Testis (tissue), 3 donors: ENCODE data around the gene LENG1. TPM values are rescaled to one million over a fixed set of nuclear protein-coding genes. Genes with fewer than 3 reads are reported as not detected.

Experiments used
- DNase-seq: peaks from one replicate; pipeline ENCODE4 v3.0.0-alpha.2; 2019
- H3K27ac ChIP-seq, 2 donors: fragments of 200-600 bp; sonication (generic); one replicate each; pipeline ENCODE4 v1.5.1; 2019
- H3K27me3 ChIP-seq: fragments of 200-600 bp; sonication (generic); one replicate; pipeline ENCODE4 v1.5.1; 2019
- H3K36me3 ChIP-seq: fragments of 200-600 bp; sonication (generic); one replicate; pipeline ENCODE4 v1.5.1; 2017; ENCODE audit warnings: low read depth; ENCODE audit errors: missing control alignments
- H3K4me1 ChIP-seq: fragments of 200-600 bp; sonication (generic); one replicate; pipeline ENCODE4 v1.5.1; 2019
- H3K4me3 ChIP-seq, 2 donors: fragments of 200-600 bp; sonication (generic); one replicate each; pipeline ENCODE4 v1.5.1; 2017 to 2019
- H3K9me3 ChIP-seq: fragments of 200-600 bp; sonication (generic); one replicate; pipeline ENCODE4 v1.5.1; 2017
- POLR2A ChIP-seq: fragments of 450-650 bp; IDR thresholded peaks from one replicate; pipeline ENCODE4 v1.6.1; 2017; ENCODE audit warnings: antibody characterized with exemption, mild to moderate bottlenecking, moderate library complexity
- WGBS, 2 donors: methylation state at CpG; one replicate each; pipeline ENCODE4 v1.1.5; 2018; 5-methylcytosine and 5-hydroxymethylcytosine counted together
- intact Hi-C: fragments of 100-400 bp; cut with DNase I; formaldehyde crosslinking; loops from one replicate; pipeline ENCODE4 v1.15.1; 2023; ENCODE audit warnings: low total_unique reads
- polyA plus RNA-seq: library from polyadenylated mRNA; stranded (reverse); fragments of 350-450 nt; fragmentation: Illumina TruSeq; extraction: RNeasy Lipid Tissue Mini Kit (QIAGEN cat#74804); gene quantifications from one replicate; pipeline ENCODE4 v1.2.3, GENCODE V29; 2014; ENCODE audit warnings: low read depth, low replicate concordance; ENCODE audit not compliant: insufficient read depth
- total RNA-seq, 2 donors: library from RNA; depleted of rRNA; stranded (reverse); fragments of >200 nt; gene quantifications; one replicate each; pipeline ENCODE4 v1.2.3, GENCODE V29; 2016
- TF ChIP-seq, protein P1 (sequence below), 3 experiments: fragments of 450-650 bp in 2 of 3; fragments of 200-600 bp in 1 of 3; sonication (generic) in 1 of 3; IDR thresholded peaks; one replicate each; pipeline ENCODE4 v1.5.1; 2016 to 2019; ENCODE audit warnings: antibody characterized with exemption in 3 of 3, mild to moderate bottlenecking in 2 of 3, moderate library complexity in 1 of 3

Gene LENG1
- total and polyA plus RNA-seq, 3 donors from 2014 or later: 10.2 to 20.6 (median 12.8) TPM

DNA sequence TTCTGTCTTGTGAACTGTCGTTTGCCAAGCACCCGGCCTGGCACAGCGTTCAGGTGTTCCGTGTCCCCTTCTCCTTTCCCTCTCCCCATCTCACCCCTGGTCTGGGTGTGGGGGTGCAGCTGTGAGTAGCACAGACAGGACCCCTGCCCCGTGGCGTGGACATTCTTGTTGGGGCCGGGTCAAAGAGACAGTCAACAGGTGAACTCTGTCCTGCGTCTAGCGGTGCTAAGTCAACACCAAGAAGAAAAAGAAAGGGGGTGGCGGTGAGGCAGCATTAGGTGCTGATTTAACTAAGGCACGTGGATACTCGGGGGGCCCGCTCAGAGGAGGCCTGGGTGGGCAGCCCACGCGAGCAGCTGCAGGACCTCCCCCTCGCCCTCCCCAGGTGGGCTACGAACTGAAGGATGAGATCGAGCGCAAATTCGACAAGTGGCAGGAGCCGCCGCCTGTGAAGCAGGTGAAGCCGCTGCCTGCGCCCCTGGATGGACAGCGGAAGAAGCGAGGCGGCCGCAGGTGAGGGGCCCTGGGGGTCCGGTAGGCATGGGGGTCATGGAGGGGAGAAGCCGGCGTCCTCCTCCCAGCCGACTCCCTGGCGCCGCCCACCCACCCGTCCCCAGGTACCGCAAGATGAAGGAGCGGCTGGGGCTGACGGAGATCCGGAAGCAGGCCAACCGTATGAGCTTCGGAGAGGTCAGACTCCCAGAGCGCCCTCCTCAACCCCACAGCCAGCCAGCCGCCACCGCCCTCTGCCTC is 31.7 kb downstream of the LENG1 start:
- intact Hi-C loops: no loop called here
- no peaks in the 10 kb centered on the region for H3K36me3 ChIP-seq
- no peak overlapping the region for H3K27ac ChIP-seq
- TF ChIP-seq, protein P1, sequence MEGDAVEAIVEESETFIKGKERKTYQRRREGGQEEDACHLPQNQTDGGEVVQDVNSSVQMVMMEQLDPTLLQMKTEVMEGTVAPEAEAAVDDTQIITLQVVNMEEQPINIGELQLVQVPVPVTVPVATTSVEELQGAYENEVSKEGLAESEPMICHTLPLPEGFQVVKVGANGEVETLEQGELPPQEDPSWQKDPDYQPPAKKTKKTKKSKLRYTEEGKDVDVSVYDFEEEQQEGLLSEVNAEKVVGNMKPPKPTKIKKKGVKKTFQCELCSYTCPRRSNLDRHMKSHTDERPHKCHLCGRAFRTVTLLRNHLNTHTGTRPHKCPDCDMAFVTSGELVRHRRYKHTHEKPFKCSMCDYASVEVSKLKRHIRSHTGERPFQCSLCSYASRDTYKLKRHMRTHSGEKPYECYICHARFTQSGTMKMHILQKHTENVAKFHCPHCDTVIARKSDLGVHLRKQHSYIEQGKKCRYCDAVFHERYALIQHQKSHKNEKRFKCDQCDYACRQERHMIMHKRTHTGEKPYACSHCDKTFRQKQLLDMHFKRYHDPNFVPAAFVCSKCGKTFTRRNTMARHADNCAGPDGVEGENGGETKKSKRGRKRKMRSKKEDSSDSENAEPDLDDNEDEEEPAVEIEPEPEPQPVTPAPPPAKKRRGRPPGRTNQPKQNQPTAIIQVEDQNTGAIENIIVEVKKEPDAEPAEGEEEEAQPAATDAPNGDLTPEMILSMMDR (IDR thresholded peaks at IDR 0.05): no peak
- no peak for TF ChIP-seq POLR2A
- H3K27me3 ChIP-seq: no peaks in the 10 kb centered on the region
- no peak overlapping the region for H3K4me3 ChIP-seq
- no peak for DNase-seq
- 92 to 93% methylated on average over 26 to 40 of the region's 44 CpGs for WGBS, 2 donors
- no peaks in the 10 kb centered on the region for H3K9me3 ChIP-seq
- H3K4me1 ChIP-seq: no peaks in the 10 kb centered on the region

DNA sequence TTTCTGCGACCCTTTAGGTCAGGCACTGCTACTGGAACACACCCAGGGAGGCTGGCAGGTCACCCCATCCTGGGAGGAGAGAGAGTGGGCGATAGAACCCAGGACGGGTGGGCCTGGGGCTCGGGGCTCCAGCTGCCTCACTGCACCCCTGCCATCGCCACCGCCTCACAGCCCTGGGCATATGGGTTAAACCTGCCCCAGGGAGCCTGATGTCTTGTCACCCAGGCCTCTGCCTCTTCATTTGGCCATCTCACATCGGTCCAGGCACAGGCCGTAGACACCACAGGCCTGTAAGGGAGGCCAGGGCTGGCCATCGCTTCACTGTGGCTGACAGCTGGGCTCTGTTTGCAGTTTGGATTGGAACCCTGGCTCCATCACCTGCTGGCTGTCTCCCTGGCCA is 33.8 kb downstream of the LENG1 start:
- Histone ChIP-seq H3K36me3 (no peaks in the 10 kb centered on the region), H3K4me3 (no peak overlapping the region), H3K9me3 (no peaks in the 10 kb centered on the region), H3K27ac (no peak overlapping the region), H3K27me3 (no peaks in the 10 kb centered on the region), H3K4me1 (no peaks in the 10 kb centered on the region)
- no peak for DNase-seq
- TF ChIP-seq, protein P1 (IDR thresholded peaks at IDR 0.05): no peak
- TF ChIP-seq POLR2A: no peak
- 81 to 96% methylated on average over 5 to 9 of the region's 9 CpGs for WGBS, 2 donors
- intact Hi-C loops: no loop called here

DNA sequence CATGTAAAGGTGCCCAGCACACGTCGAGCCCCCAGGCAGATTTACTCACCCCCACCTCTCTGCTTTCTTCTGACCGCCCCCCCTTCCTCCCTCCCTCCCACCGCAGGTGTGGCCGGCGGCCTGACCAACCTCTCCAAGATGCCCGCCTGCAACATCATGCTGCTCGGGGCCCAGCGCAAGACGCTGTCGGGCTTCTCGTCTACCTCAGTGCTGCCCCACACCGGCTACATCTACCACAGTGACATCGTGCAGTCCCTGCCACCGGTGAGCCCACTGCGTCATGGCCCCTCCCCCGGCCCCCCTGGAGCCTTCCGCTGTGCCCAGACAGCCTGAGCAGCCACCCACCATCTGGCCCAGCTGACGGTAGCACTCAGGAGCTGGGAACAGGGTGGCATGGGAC is 35.1 kb downstream of the LENG1 start:
- Histone ChIP-seq H3K27ac (no peak overlapping the region), H3K4me1 (no peaks in the 10 kb centered on the region), H3K9me3 (no peaks in the 10 kb centered on the region), H3K4me3 (no peak overlapping the region), H3K36me3 (no peaks in the 10 kb centered on the region), H3K27me3 (no peaks in the 10 kb centered on the region)
- DNase-seq: no peak
- intact Hi-C loops: no loop called here
- TF ChIP-seq, protein P1 (IDR thresholded peaks at IDR 0.05): no peak
- TF ChIP-seq POLR2A: no peak
- 89 to 94% methylated on average over 16 to 19 of the region's 19 CpGs for WGBS, 2 donors

DNA sequence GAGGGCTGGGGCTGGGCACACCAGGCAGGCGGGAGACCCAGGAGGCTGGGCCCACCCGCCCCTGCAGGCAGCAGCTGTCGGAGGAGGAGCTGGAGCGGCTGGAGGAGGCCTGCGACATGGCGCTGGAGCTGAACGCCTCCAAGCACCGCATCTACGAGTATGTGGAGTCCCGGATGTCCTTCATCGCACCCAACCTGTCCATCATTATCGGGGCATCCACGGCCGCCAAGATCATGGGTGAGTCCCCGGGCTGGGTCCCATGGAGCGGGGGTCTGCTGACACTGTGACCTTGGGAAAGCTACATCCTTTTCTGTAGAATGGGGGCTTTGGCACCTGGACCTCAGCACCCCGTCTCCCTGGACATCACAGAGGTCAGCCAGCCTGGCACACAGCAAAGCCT is 35.8 kb downstream of the LENG1 start:
- Histone ChIP-seq H3K27me3 (no peaks in the 10 kb centered on the region), H3K4me1 (no peaks in the 10 kb centered on the region), H3K4me3 (no peak overlapping the region), H3K36me3 (no peaks in the 10 kb centered on the region), H3K27ac (no peak overlapping the region), H3K9me3 (no peaks in the 10 kb centered on the region)
- no peak for DNase-seq
- intact Hi-C loops: no loop called here
- TF ChIP-seq, protein P1 (IDR thresholded peaks at IDR 0.05): no peak
- TF ChIP-seq POLR2A: no peak
- WGBS, 2 donors: 87 to 94% methylated on average over 10 to 17 of the region's 17 CpGs

DNA sequence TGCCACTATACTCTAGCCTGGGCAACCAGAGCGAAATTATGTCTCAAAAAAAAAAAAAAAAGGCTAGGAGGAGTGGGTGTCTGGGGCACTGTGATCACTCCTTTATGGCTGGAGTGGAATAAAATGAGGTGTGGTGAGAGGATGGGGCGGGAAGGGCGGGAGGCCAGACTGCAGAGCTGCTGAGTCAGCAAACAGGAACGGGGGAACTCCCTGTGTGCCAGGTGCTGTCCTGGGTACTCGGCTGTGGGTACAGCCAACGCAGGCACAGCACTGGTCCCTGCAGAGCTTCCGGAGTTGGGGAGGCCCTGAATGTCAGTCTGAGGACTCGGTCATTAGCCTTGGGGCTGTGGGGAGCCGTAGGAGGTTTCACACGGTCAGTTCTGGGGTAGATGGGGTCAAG is 38.3 kb downstream of the LENG1 start:
- Histone ChIP-seq H3K4me1 (no peaks in the 10 kb centered on the region), H3K27ac (no peak overlapping the region), H3K9me3 (no peaks in the 10 kb centered on the region), H3K36me3 (no peaks in the 10 kb centered on the region), H3K4me3 (no peak overlapping the region), H3K27me3 (no peaks in the 10 kb centered on the region)
- WGBS, 2 donors: 89 to 97% methylated on average over 10 of the region's 10 CpGs
- intact Hi-C loops: no loop called here
- TF ChIP-seq, protein P1 (IDR thresholded peaks at IDR 0.05): no peak
- no peak for TF ChIP-seq POLR2A
- no peak for DNase-seq
